ENCODE measurements around the gene MESD. TPM values are rescaled to one million over a fixed set of nuclear protein-coding genes. Genes with fewer than 3 reads are reported as not detected.

Gene MESD
- total and polyA plus RNA-seq, 3 experiments from 2014 or later, result 25.7 to 35.5 (median 30.5) TPM

GRCh38 chr15:80985981-80986380, 3.6 kb downstream of the MESD start:
- Mint-ChIP-seq H3K9me3 (peaks cover 0 to 1% (median 0%) of the 10 kb centered on the region in 5 donors), H3K27ac (peak overlapping the region in 3 of 8 donors; percentile 33 to 77 (median 34)), H3K4me1 (peaks cover 64 to 78% (median 75%) of the 10 kb centered on the region in 3 donors), H3K27me3 (no peaks in the 10 kb centered on the region), H3K36me3 (peaks cover 0 to 49% (median 14%) of the 10 kb centered on the region in 3 donors), H3K4me3 (peak overlapping the region in 1 of 7 donors; percentile 63)
- no peak overlapping the region for H3K4me3 ChIP-seq (ENCODE audit: low read length)
- peaks cover 56% of the 10 kb centered on the region for H3K4me1 ChIP-seq (ENCODE audit: insufficient read depth, low read length)
- no peak for DNase-seq
- CTCF ChIA-PET, result interaction anchor here (2.0 to 2.8 kb wide), 2 partner anchors 16 to 280 kb away, joined by 13 to 16 read pairs; no protein-coding TSS in a partner anchor
- no peak overlapping the region for H3K27ac ChIP-seq (ENCODE audit: low read depth, low read length)
- no peaks in the 10 kb centered on the region for H3K9me3 ChIP-seq (ENCODE audit: low read length)
- H3K36me3 ChIP-seq (ENCODE audit: insufficient read depth, low read length), result no peaks in the 10 kb centered on the region
- POLR2A ChIA-PET, result no interaction called here
- no peaks in the 10 kb centered on the region for H3K27me3 ChIP-seq (ENCODE audit: insufficient read depth, low read length, poor library complexity, severe bottlenecking)

- peaks cover 44% of the 10 kb centered on the region for H3K4me1 ChIP-seq (ENCODE audit: insufficient read depth, low read length)
- Mint-ChIP-seq H3K36me3 (peaks cover 3 to 59% (median 17%) of the 10 kb centered on the region in 3 donors), H3K27me3 (no peaks in the 10 kb centered on the region), H3K27ac (peak overlapping the region in 5 of 8 donors; percentile 6 to 72 (median 54)), H3K4me1 (peaks cover 62 to 75% (median 70%) of the 10 kb centered on the region in 3 donors), H3K9me3 (peaks cover 0 to 1% (median 0%) of the 10 kb centered on the region in 5 donors), H3K4me3 (peak overlapping the region in 4 of 7 donors; percentile 5 to 38 (median 20))
- H3K27me3 ChIP-seq (ENCODE audit: insufficient read depth, low read length, poor library complexity, severe bottlenecking), result no peaks in the 10 kb centered on the region
- peaks cover 5% of the 10 kb centered on the region for H3K36me3 ChIP-seq (ENCODE audit: insufficient read depth, low read length)
- H3K4me3 ChIP-seq (ENCODE audit: low read length), result no peak overlapping the region
- POLR2A ChIA-PET, result no interaction called here
- CTCF ChIA-PET, result no interaction called here
- H3K27ac ChIP-seq (ENCODE audit: low read depth, low read length), result no peak overlapping the region
- H3K9me3 ChIP-seq (ENCODE audit: low read length), result no peaks in the 10 kb centered on the region
- no peak for DNase-seq
Measured at GRCh38 chr15:80984856-80985255, 4.8 kb downstream of the MESD start.

- no peak overlapping the region for H3K4me3 ChIP-seq (ENCODE audit: low read length)
- Mint-ChIP-seq H3K27ac (peak overlapping the region in 2 of 8 donors; percentile 10 to 18), H3K27me3 (no peaks in the 10 kb centered on the region), H3K4me3 (no peak overlapping the region), H3K4me1 (peaks cover 53 to 68% (median 64%) of the 10 kb centered on the region in 3 donors), H3K36me3 (peaks cover 5 to 66% (median 18%) of the 10 kb centered on the region in 3 donors), H3K9me3 (no peaks in the 10 kb centered on the region)
- H3K27me3 ChIP-seq (ENCODE audit: insufficient read depth, low read length, poor library complexity, severe bottlenecking), result no peaks in the 10 kb centered on the region
- peaks cover 25% of the 10 kb centered on the region for H3K36me3 ChIP-seq (ENCODE audit: insufficient read depth, low read length)
- no peak overlapping the region for H3K27ac ChIP-seq (ENCODE audit: low read depth, low read length)
- H3K4me1 ChIP-seq (ENCODE audit: insufficient read depth, low read length), result peaks cover 31% of the 10 kb centered on the region
- POLR2A ChIA-PET, result no interaction called here
- H3K9me3 ChIP-seq (ENCODE audit: low read length), result no peaks in the 10 kb centered on the region
- no peak for DNase-seq
- CTCF ChIA-PET, result interaction anchor here (0.8 to 1.1 kb wide), 2 partner anchors 12 to 283 kb away, joined by 3 to 5 read pairs; no protein-coding TSS in a partner anchor
Measured at GRCh38 chr15:80982839-80983238, 6.8 kb downstream of the MESD start.

GRCh38 chr15:80982205-80982604, 7.4 kb downstream of the MESD start:
- no peak overlapping the region for H3K4me3 Mint-ChIP-seq
- Histone ChIP-seq H3K27ac (ENCODE audit: low read depth, low read length) (no peak overlapping the region), H3K4me3 (ENCODE audit: low read length) (no peak overlapping the region), H3K4me1 (ENCODE audit: insufficient read depth, low read length) (peaks cover 32% of the 10 kb centered on the region), H3K36me3 (ENCODE audit: insufficient read depth, low read length) (peaks cover 27% of the 10 kb centered on the region), H3K9me3 (ENCODE audit: low read length) (no peaks in the 10 kb centered on the region), H3K27me3 (ENCODE audit: insufficient read depth, low read length, poor library complexity, severe bottlenecking) (no peaks in the 10 kb centered on the region)
- H3K27ac Mint-ChIP-seq, result peak overlapping the region in 4 of 8 donors; percentile 10 to 77 (median 18)
- no peak for DNase-seq
- POLR2A ChIA-PET, result no interaction called here
- H3K36me3 Mint-ChIP-seq, result peaks cover 5 to 73% (median 18%) of the 10 kb centered on the region in 3 donors
- no peaks in the 10 kb centered on the region for H3K9me3 Mint-ChIP-seq
- no peaks in the 10 kb centered on the region for H3K27me3 Mint-ChIP-seq
- H3K4me1 Mint-ChIP-seq, result peaks cover 55 to 71% (median 66%) of the 10 kb centered on the region in 3 donors
- CTCF ChIA-PET, result interaction anchor here (1.1 kb wide), 1 partner anchor 284 kb away, joined by 3 read pairs; no protein-coding TSS in a partner anchor

- Mint-ChIP-seq H3K36me3 (peaks cover 5 to 69% (median 20%) of the 10 kb centered on the region in 3 donors), H3K4me1 (peaks cover 50 to 69% (median 64%) of the 10 kb centered on the region in 3 donors), H3K27ac (peak overlapping the region in 4 of 8 donors; percentile 23 to 74 (median 63)), H3K9me3 (no peaks in the 10 kb centered on the region), H3K27me3 (no peaks in the 10 kb centered on the region), H3K4me3 (no peak overlapping the region)
- no peaks in the 10 kb centered on the region for H3K27me3 ChIP-seq (ENCODE audit: insufficient read depth, low read length, poor library complexity, severe bottlenecking)
- H3K27ac ChIP-seq (ENCODE audit: low read depth, low read length), result no peak overlapping the region
- ChIA-PET POLR2A (no interaction called here), CTCF (interaction anchor here (2.0 kb wide), 2 partner anchors 9 to 287 kb away, joined by 9 to 10 read pairs; no protein-coding TSS in a partner anchor)
- DNase-seq, result no peak
- peaks cover 27% of the 10 kb centered on the region for H3K36me3 ChIP-seq (ENCODE audit: insufficient read depth, low read length)
- H3K9me3 ChIP-seq (ENCODE audit: low read length), result no peaks in the 10 kb centered on the region
- H3K4me1 ChIP-seq (ENCODE audit: insufficient read depth, low read length), result peaks cover 11% of the 10 kb centered on the region
- no peak overlapping the region for H3K4me3 ChIP-seq (ENCODE audit: low read length)
Measured at GRCh38 chr15:80979538-80980200, 9.9 kb downstream of the MESD start.

- no peak overlapping the region for H3K27ac ChIP-seq (ENCODE audit: low read depth, low read length)
- Mint-ChIP-seq H3K4me3 (no peak overlapping the region), H3K36me3 (peaks cover 5 to 65% (median 20%) of the 10 kb centered on the region in 3 donors), H3K27me3 (no peaks in the 10 kb centered on the region), H3K4me1 (peaks cover 48 to 64% (median 59%) of the 10 kb centered on the region in 3 donors), H3K9me3 (no peaks in the 10 kb centered on the region), H3K27ac (peak overlapping the region in 6 of 8 donors; percentile 11 to 94 (median 30))
- H3K27me3 ChIP-seq (ENCODE audit: insufficient read depth, low read length, poor library complexity, severe bottlenecking), result no peaks in the 10 kb centered on the region
- no peak overlapping the region for H3K4me3 ChIP-seq (ENCODE audit: low read length)
- CTCF ChIA-PET, result interaction anchor here (2.0 kb wide), 2 partner anchors 9 to 287 kb away, joined by 9 to 10 read pairs; no protein-coding TSS in a partner anchor
- H3K9me3 ChIP-seq (ENCODE audit: low read length), result no peaks in the 10 kb centered on the region
- no peak for DNase-seq
- H3K36me3 ChIP-seq (ENCODE audit: insufficient read depth, low read length), result peaks cover 27% of the 10 kb centered on the region
- peaks cover 6% of the 10 kb centered on the region for H3K4me1 ChIP-seq (ENCODE audit: insufficient read depth, low read length)
- POLR2A ChIA-PET, result no interaction called here
Measured at GRCh38 chr15:80978685-80979329, 10.8 kb downstream of the MESD start.

- Mint-ChIP-seq H3K27ac (peak overlapping the region in 6 of 8 donors; percentile 44 to 87 (median 57)), H3K9me3 (no peaks in the 10 kb centered on the region), H3K4me1 (peaks cover 42 to 57% (median 52%) of the 10 kb centered on the region in 3 donors), H3K4me3 (no peak overlapping the region), H3K36me3 (peaks cover 5 to 67% (median 20%) of the 10 kb centered on the region in 3 donors), H3K27me3 (no peaks in the 10 kb centered on the region)
- Histone ChIP-seq H3K27ac (ENCODE audit: low read depth, low read length) (no peak overlapping the region), H3K9me3 (ENCODE audit: low read length) (no peaks in the 10 kb centered on the region), H3K36me3 (ENCODE audit: insufficient read depth, low read length) (peaks cover 27% of the 10 kb centered on the region), H3K27me3 (ENCODE audit: insufficient read depth, low read length, poor library complexity, severe bottlenecking) (no peaks in the 10 kb centered on the region), H3K4me1 (ENCODE audit: insufficient read depth, low read length) (peaks cover 6% of the 10 kb centered on the region), H3K4me3 (ENCODE audit: low read length) (no peak overlapping the region)
- CTCF ChIA-PET, result interaction anchor here (0.8 to 2.3 kb wide), 4 partner anchors 9 to 289 kb away, joined by 3 to 15 read pairs (median 6); no protein-coding TSS in a partner anchor
- DNase-seq, result peak in 1 of 5 donors; percentile 53
- POLR2A ChIA-PET, result no interaction called here
Measured at GRCh38 chr15:80977627-80978036, 12.0 kb downstream of the MESD start.

Measured in CD8-positive, alpha-beta memory T cell (primary cell).